Caco-2 (cell line): Measurements from ENCODE around the gene DNALI1. TPM values are rescaled to one million over a fixed set of nuclear protein-coding genes. Genes with fewer than 3 reads are reported as not detected.
"Not testable (repeated sequence)": the region's sequence is repeated elsewhere in the genome, so short reads cannot be mapped to it uniquely, and the experiment has no call there.

Experiments used
- BruUV-seq: library from RNA; stranded (reverse); fragments of 400-500 nt; replicated peaks from 2 replicates; lab custom pipeline; 2021; lab: Mats Ljungman, UMichigan
- CTCF ChIA-PET: fragments of 300-600 bp; sonication (Branson Sonifier 250); formaldehyde crosslinking; loops from one replicate; lab custom pipeline; 2022; ENCODE audit warnings: antibody characterized with exemption; lab: Charles Lee
- POLR2A ChIA-PET: fragments of 300-600 bp; sonication (Branson Sonifier 250); formaldehyde crosslinking; loops from one replicate; lab custom pipeline; 2022; ENCODE audit warnings: antibody characterized with exemption; lab: Charles Lee
- DNase-seq, 2 experiments: peaks; one replicate each; pipeline versions ENCODE4 v3.0.0 to v3.0.0-alpha.2; 2020 to 2022
- H3K27me3 ChIP-seq: replicated peaks from 2 replicates; pipeline ENCODE4 v1.6.0; 2011; ENCODE audit warnings: low read length; ENCODE audit not compliant: control insufficient read depth, insufficient read depth
- H3K36me3 ChIP-seq: 2 replicates; pipeline ENCODE4 v1.5.1; 2011; ENCODE audit warnings: low read length; ENCODE audit not compliant: control insufficient read depth, insufficient read depth
- H3K4me1 ChIP-seq: fragments of 250-450 bp; sonication (Bioruptor Pico); 2 replicates; pipeline ENCODE4 v1.5.1; 2020; ENCODE audit warnings: mild to moderate bottlenecking
- H3K4me3 ChIP-seq: 2 replicates; pipeline ENCODE4 v1.5.1; 2011; ENCODE audit warnings: low read depth, mild to moderate bottlenecking, control low read depth, low read length
- H3K9me3 ChIP-seq: fragments of 250-450 bp; sonication (Bioruptor Pico); 2 replicates; pipeline ENCODE4 v1.5.1; 2020; ENCODE audit warnings: mild to moderate bottlenecking, moderate library complexity
- H3K27ac Mint-ChIP-seq: one replicate; pipeline ENCODE4 v1.8.0; 2022; ENCODE audit warnings: mixed read lengths; ENCODE audit not compliant: unreplicated experiment
- H3K27me3 Mint-ChIP-seq: one replicate; pipeline ENCODE4 v1.8.0; 2022; ENCODE audit warnings: mixed read lengths; ENCODE audit not compliant: insufficient read depth, unreplicated experiment
- H3K36me3 Mint-ChIP-seq: one replicate; pipeline ENCODE4 v1.8.0; 2022; ENCODE audit warnings: mild to moderate bottlenecking, mixed read lengths; ENCODE audit not compliant: insufficient read depth, unreplicated experiment
- H3K4me1 Mint-ChIP-seq: one replicate; pipeline ENCODE4 v1.8.0; 2022; ENCODE audit warnings: low read depth, mixed read lengths; ENCODE audit not compliant: unreplicated experiment
- H3K4me3 Mint-ChIP-seq: one replicate; pipeline ENCODE4 v1.8.0; 2022; ENCODE audit warnings: mild to moderate bottlenecking, moderate library complexity, mixed read lengths; ENCODE audit not compliant: unreplicated experiment
- H3K9me3 Mint-ChIP-seq: one replicate; pipeline ENCODE4 v1.8.0; 2022; ENCODE audit warnings: mixed read lengths; ENCODE audit not compliant: unreplicated experiment
- CTCF ChIP-seq, 2 experiments: fragments of 200-600 bp in 1 of 2; IDR thresholded peaks; 1 replicate in 1 of 2; 2 replicates in 1 of 2; pipeline versions ENCODE4 v1.5.1 to v1.8.0; 2011 to 2022; ENCODE audit warnings: antibody characterized with exemption in 1 of 2, control low read depth in 1 of 2, inconsistent platforms in 1 of 2, low read depth in 1 of 2, low read length in 1 of 2, mild to moderate bottlenecking in 1 of 2, moderate library complexity in 1 of 2; ENCODE audit not compliant: insufficient read depth in 1 of 2, severe bottlenecking in 1 of 2, unreplicated experiment in 1 of 2
- intact Hi-C: fragments of 100-400 bp; cut with micrococcal nuclease; formaldehyde crosslinking; loops from one replicate; pipeline ENCODE4 v1.10.0; 2022; ENCODE audit not compliant: unreplicated experiment
- total RNA-seq: library from RNA; stranded (reverse); gene quantifications from 2 replicates; pipeline ENCODE4 v1.2.3, GENCODE V29; 2022

The DNALI1 gene
- total RNA-seq, 1 experiment from 2014 or later: 0.27 TPM

- H3K4me3 Mint-ChIP-seq, POLR2A ChIA-PET, H3K9me3 Mint-ChIP-seq, H3K4me3 ChIP-seq, H3K9me3 ChIP-seq, H3K4me1 ChIP-seq, H3K36me3 ChIP-seq, intact Hi-C loops, H3K27me3 ChIP-seq, H3K27ac Mint-ChIP-seq, DNase-seq, BruUV-seq, H3K27me3 Mint-ChIP-seq: not testable (repeated sequence)
- Mint-ChIP-seq H3K4me1 (peaks cover 17% of the 10 kb centered on the region), H3K36me3 (peaks cover 14% of the 10 kb centered on the region)
- CTCF ChIA-PET: interaction anchor here (0.6 to 0.7 kb wide), 2 partner anchors 59 to 135 kb away, joined by 3 to 5 read pairs; no protein-coding TSS in a partner anchor
Measured at GRCh38 chr1:37532418-37533156, 24.2 kb upstream of the DNALI1 start.

GRCh38 chr1:37533317-37534093 lies 23.2 kb upstream of the DNALI1 start:
- Mint-ChIP-seq H3K27me3 (no peaks in the 10 kb centered on the region), H3K36me3 (peaks cover 21% of the 10 kb centered on the region), H3K4me3 (no peak overlapping the region), H3K9me3 (no peaks in the 10 kb centered on the region), H3K27ac (peak overlapping the region; percentile 96), H3K4me1 (peaks cover 17% of the 10 kb centered on the region)
- POLR2A ChIA-PET: no interaction called here
- no peak for TF ChIP-seq CTCF (IDR thresholded peaks at IDR 0.05; ENCODE audit: insufficient read depth in 1 of 2, low read depth in 1 of 2, low read length in 1 of 2, severe bottlenecking in 1 of 2, unreplicated experiment in 1 of 2)
- DNase-seq: no peak
- Histone ChIP-seq H3K9me3 (no peaks in the 10 kb centered on the region), H3K27me3 (no peaks in the 10 kb centered on the region), H3K4me3 (no peak overlapping the region), H3K4me1 (peaks cover 9% of the 10 kb centered on the region), H3K36me3 (no peaks in the 10 kb centered on the region; the same call in 1 of the 2 replicates)
- CTCF ChIA-PET: no interaction called here
- BruUV-seq: no TSS peak
- intact Hi-C loops: loop anchor here (2.0 kb wide), 1 partner anchor 19 kb away; the partner anchor contains the start of gene MEAF6

GRCh38 chr1:37537378-37537777 lies 19.4 kb upstream of the DNALI1 start:
- Mint-ChIP-seq H3K4me1 (peaks cover 17% of the 10 kb centered on the region), H3K4me3 (no peak overlapping the region), H3K27ac (no peak overlapping the region), H3K9me3 (no peaks in the 10 kb centered on the region), H3K27me3 (no peaks in the 10 kb centered on the region), H3K36me3 (peaks cover 37% of the 10 kb centered on the region)
- Histone ChIP-seq H3K36me3 (no peaks in the 10 kb centered on the region; the same call in 1 of the 2 replicates), H3K4me1 (peaks cover 9% of the 10 kb centered on the region), H3K4me3 (no peak overlapping the region), H3K27me3 (no peaks in the 10 kb centered on the region), H3K9me3 (no peaks in the 10 kb centered on the region)
- intact Hi-C loops: no loop called here
- CTCF ChIA-PET: no interaction called here
- POLR2A ChIA-PET: no interaction called here
- no peak for TF ChIP-seq CTCF (IDR thresholded peaks at IDR 0.05; ENCODE audit: insufficient read depth in 1 of 2, low read depth in 1 of 2, low read length in 1 of 2, severe bottlenecking in 1 of 2, unreplicated experiment in 1 of 2)
- DNase-seq: no peak
- TSS peak; percentile 19 for BruUV-seq

GRCh38 chr1:37539154-37539553 lies 17.6 kb upstream of the DNALI1 start:
- H3K9me3 ChIP-seq, H3K4me3 ChIP-seq, CTCF ChIA-PET, H3K4me1 ChIP-seq, H3K4me3 Mint-ChIP-seq, H3K9me3 Mint-ChIP-seq, H3K27me3 ChIP-seq, H3K27me3 Mint-ChIP-seq, H3K36me3 ChIP-seq, H3K27ac Mint-ChIP-seq, BruUV-seq, DNase-seq, intact Hi-C loops: not testable (repeated sequence)
- Mint-ChIP-seq H3K36me3 (peaks cover 35% of the 10 kb centered on the region), H3K4me1 (peaks cover 14% of the 10 kb centered on the region)
- POLR2A ChIA-PET: interaction anchor here (0.8 kb wide), 1 partner anchor 65 kb away, joined by 8 read pairs; no protein-coding TSS in a partner anchor
